ENCODE data around the gene EARS2.
A peak's percentile ranks its signal among the peaks of the same experiment; 100 is the strongest.

The EARS2 gene

GRCh38 chr16:23504076-23504452, 53.1 kb downstream of the EARS2 start:
- DNase-seq (ENCODE audit: low read depth) = peak; percentile 87
- no peak overlapping the region for H3K4me3 ChIP-seq (ENCODE audit: control insufficient read depth, low read depth, low read length)
- no peak for TF ChIP-seq CTCF (conservative IDR thresholded peaks at IDR 0.05; ENCODE audit: control insufficient read depth, insufficient read depth, low read depth, low read length)

GRCh38 chr16:23502466-23502865, 54.7 kb downstream of the EARS2 start:
- DNase-seq (ENCODE audit: low read depth) = no peak
- no peak for TF ChIP-seq CTCF (conservative IDR thresholded peaks at IDR 0.05; ENCODE audit: control insufficient read depth, insufficient read depth, low read depth, low read length)
- H3K4me3 ChIP-seq (ENCODE audit: control insufficient read depth, low read depth, low read length) = no peak overlapping the region

GRCh38 chr16:23501291-23501690, 55.9 kb downstream of the EARS2 start:
- DNase-seq (ENCODE audit: low read depth) = no peak
- TF ChIP-seq CTCF (conservative IDR thresholded peaks at IDR 0.05; ENCODE audit: control insufficient read depth, insufficient read depth, low read depth, low read length) = no peak
- no peak overlapping the region for H3K4me3 ChIP-seq (ENCODE audit: control insufficient read depth, low read depth, low read length)

GRCh38 chr16:23500862-23501225, 56.3 kb downstream of the EARS2 start:
- no peak overlapping the region for H3K4me3 ChIP-seq (ENCODE audit: control insufficient read depth, low read depth, low read length)
- no peak for TF ChIP-seq CTCF (conservative IDR thresholded peaks at IDR 0.05; ENCODE audit: control insufficient read depth, insufficient read depth, low read depth, low read length)
- DNase-seq (ENCODE audit: low read depth) = no peak

- TF ChIP-seq CTCF (conservative IDR thresholded peaks at IDR 0.05; ENCODE audit: control insufficient read depth, insufficient read depth, low read depth, low read length) = no peak
- no peak for DNase-seq (ENCODE audit: low read depth)
These were observed 56.8 kb downstream of the EARS2 start for GRCh38 chr16:23500212-23500861.

GRCh38 chr16:23499801-23500200, 57.3 kb downstream of the EARS2 start:
- no peak for DNase-seq (ENCODE audit: low read depth)
- H3K4me3 ChIP-seq (ENCODE audit: control insufficient read depth, low read depth, low read length) = no peak overlapping the region
- no peak for TF ChIP-seq CTCF (conservative IDR thresholded peaks at IDR 0.05; ENCODE audit: control insufficient read depth, insufficient read depth, low read depth, low read length)

More at GRCh38 chr16:23500212-23500861, 56.8 kb downstream of the EARS2 start:
- no peak overlapping the region for H3K4me3 ChIP-seq (ENCODE audit: control insufficient read depth, low read depth, low read length)

- H3K4me3 ChIP-seq (ENCODE audit: control insufficient read depth, low read depth, low read length) = no peak overlapping the region
- no peak for TF ChIP-seq CTCF (conservative IDR thresholded peaks at IDR 0.05; ENCODE audit: control insufficient read depth, insufficient read depth, low read depth, low read length)
- DNase-seq (ENCODE audit: low read depth) = no peak
These were observed 58.3 kb downstream of the EARS2 start for GRCh38 chr16:23498863-23499262.
